ENCODE data around the gene BTBD3.

Gene BTBD3

DNA sequence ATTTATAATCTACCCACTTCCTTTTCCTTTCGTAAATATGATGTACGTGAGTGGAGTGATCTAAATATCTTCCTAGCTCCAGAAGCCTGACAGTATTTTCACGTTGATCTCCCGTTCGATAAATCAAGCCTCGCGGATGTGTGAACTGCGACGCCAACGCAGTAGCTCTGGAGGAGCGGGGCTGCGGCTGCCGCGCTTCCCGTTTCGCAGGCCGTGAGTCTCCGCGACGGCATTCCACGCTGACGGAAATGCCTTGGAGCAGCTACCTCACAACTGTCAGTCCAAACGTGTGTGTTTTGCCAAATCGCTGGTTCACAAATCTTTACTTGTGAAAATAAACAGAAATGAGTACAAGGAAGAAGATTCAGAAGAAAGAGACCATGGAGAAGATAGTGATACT lies 41.2 kb downstream of the BTBD3 start:
- no peaks in the 10 kb centered on the region for H3K36me3 ChIP-seq (ENCODE audit: control insufficient read depth in 5 of 5, insufficient read depth in 5 of 5, low read length in 5 of 5)
- peaks cover 4 to 10% (median 7%) of the 10 kb centered on the region in 5 donors for H3K9me3 ChIP-seq (ENCODE audit: control insufficient read depth in 5 of 5, low read length in 5 of 5)
- H3K27ac ChIP-seq (ENCODE audit: low read depth, low read length) = no peak overlapping the region
- no peak overlapping the region for H3K9ac ChIP-seq (ENCODE audit: low read length in 5 of 5)
- H3K4me1 ChIP-seq (ENCODE audit: control insufficient read depth in 5 of 5, insufficient read depth in 5 of 5, low read length in 5 of 5) = no peaks in the 10 kb centered on the region
- no peaks in the 10 kb centered on the region for H3K27me3 ChIP-seq (ENCODE audit: control insufficient read depth in 5 of 5, insufficient read depth in 4 of 5, low read length in 5 of 5)
- H3K4me3 ChIP-seq (ENCODE audit: low read depth in 1 of 5, low read length in 5 of 5) = no peak overlapping the region

DNA sequence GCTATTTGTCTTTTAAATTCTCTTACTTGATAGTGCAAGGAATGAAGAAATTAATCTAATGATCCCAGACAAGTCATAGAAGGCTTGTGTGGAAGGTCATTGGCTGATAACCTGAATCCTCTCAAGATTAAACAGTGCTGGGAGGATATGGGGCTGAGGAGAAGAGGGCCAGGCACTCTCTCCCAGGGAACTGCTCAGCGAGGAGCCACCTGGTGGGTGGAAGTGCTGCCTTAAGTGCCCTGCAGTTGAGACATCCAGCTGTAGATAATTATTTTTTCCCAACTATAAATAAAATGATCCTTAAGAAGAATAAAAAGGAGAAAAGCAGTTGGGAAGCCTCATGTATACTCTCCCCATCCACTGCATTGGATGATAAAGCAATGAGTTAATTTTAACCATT lies 47.9 kb downstream of the BTBD3 start:
- Histone ChIP-seq H3K9ac (ENCODE audit: low read length in 5 of 5) (no peak overlapping the region), H3K4me3 (ENCODE audit: low read depth in 1 of 5, low read length in 5 of 5) (no peak overlapping the region), H3K9me3 (ENCODE audit: control insufficient read depth in 5 of 5, low read length in 5 of 5) (no peaks in the 10 kb centered on the region), H3K4me1 (ENCODE audit: control insufficient read depth in 5 of 5, insufficient read depth in 5 of 5, low read length in 5 of 5) (no peaks in the 10 kb centered on the region), H3K36me3 (ENCODE audit: control insufficient read depth in 5 of 5, insufficient read depth in 5 of 5, low read length in 5 of 5) (no peaks in the 10 kb centered on the region), H3K27ac (ENCODE audit: low read depth, low read length) (no peak overlapping the region), H3K27me3 (ENCODE audit: control insufficient read depth in 5 of 5, insufficient read depth in 4 of 5, low read length in 5 of 5) (no peaks in the 10 kb centered on the region)

DNA sequence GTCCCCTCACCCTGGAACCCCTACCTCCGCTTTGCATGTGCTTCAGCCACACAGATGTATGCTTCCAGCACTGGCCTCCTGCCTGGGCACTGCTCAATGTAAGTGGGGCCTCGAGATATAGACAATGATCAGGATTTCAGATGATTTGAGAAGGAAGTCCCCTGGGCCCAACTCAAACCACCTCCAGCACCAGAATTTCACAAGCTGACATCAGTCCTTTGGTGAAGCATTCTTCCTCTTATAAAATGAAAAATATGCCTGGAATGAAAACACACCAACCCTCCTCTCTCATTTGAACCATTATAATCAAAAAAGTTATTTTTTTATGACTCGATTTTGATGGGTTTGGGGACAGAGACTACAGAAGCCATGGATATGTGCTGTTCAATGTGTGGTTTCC lies 48.5 kb downstream of the BTBD3 start:
- no peaks in the 10 kb centered on the region for H3K9me3 ChIP-seq (ENCODE audit: control insufficient read depth in 5 of 5, low read length in 5 of 5)
- no peak overlapping the region for H3K27ac ChIP-seq (ENCODE audit: low read depth, low read length)
- no peaks in the 10 kb centered on the region for H3K4me1 ChIP-seq (ENCODE audit: control insufficient read depth in 5 of 5, insufficient read depth in 5 of 5, low read length in 5 of 5)
- no peak overlapping the region for H3K4me3 ChIP-seq (ENCODE audit: low read depth in 1 of 5, low read length in 5 of 5)
- no peaks in the 10 kb centered on the region for H3K36me3 ChIP-seq (ENCODE audit: control insufficient read depth in 5 of 5, insufficient read depth in 5 of 5, low read length in 5 of 5)
- no peak overlapping the region for H3K9ac ChIP-seq (ENCODE audit: low read length in 5 of 5)
- H3K27me3 ChIP-seq (ENCODE audit: control insufficient read depth in 5 of 5, insufficient read depth in 4 of 5, low read length in 5 of 5) = no peaks in the 10 kb centered on the region

DNA sequence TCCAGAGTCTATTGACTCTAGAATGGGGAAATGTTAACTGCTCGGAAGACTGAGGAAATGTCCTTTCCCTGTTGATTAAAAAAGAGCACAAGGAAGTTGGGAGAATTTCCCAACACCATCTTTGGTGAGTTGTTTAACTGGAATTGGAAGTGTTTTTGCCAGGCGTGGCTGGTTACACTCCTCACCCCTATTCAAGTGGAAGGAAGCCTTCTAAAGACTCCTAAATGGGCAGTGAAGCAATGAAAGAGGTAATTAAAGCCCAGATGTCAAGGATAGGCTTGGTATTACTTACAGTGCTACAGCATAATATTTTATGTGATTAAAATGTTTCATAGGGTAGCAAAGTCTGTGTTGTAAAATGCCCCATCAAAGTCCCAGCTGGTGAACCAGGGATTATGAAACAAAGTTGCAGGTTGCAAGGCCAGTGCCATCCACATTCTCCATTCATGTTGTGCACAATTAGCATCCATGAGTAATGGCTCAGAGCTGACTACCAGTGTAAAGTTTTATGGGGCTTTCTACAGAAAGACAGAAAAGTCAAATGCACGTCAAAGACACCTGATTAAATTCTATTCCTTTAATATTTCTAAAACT lies 52.6 kb downstream of the BTBD3 start:
- no peaks in the 10 kb centered on the region for H3K4me1 ChIP-seq (ENCODE audit: control insufficient read depth in 5 of 5, insufficient read depth in 5 of 5, low read length in 5 of 5)
- H3K9ac ChIP-seq (ENCODE audit: low read length in 5 of 5) = no peak overlapping the region
- H3K4me3 ChIP-seq (ENCODE audit: low read depth in 1 of 5, low read length in 5 of 5) = no peak overlapping the region
- no peaks in the 10 kb centered on the region for H3K27me3 ChIP-seq (ENCODE audit: control insufficient read depth in 5 of 5, insufficient read depth in 4 of 5, low read length in 5 of 5)
- H3K27ac ChIP-seq (ENCODE audit: low read depth, low read length) = no peak overlapping the region
- H3K36me3 ChIP-seq (ENCODE audit: control insufficient read depth in 5 of 5, insufficient read depth in 5 of 5, low read length in 5 of 5) = no peaks in the 10 kb centered on the region
- peaks cover 0 to under 1% (median 0%) of the 10 kb centered on the region in 5 donors for H3K9me3 ChIP-seq (ENCODE audit: control insufficient read depth in 5 of 5, low read length in 5 of 5)

DNA sequence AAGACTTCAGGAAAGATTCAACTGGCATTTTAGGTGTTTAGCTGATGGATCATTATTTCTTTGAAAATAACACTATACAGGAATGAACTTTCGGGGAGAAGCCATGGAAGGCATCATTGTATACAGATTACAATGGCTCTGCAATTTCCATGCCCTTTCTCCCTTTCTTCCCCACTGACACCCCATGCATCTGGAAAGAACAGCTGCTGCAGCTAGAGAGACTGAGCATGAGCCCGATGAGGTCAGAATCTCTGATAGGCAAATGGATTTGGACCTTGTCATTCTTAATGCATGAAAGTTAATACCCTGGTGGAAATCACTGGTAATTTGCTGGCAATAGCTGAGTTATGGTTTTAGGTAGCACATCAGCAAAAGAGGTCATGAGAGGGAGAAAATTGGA lies 54.8 kb downstream of the BTBD3 start:
- no peak overlapping the region for H3K4me3 ChIP-seq (ENCODE audit: low read depth in 1 of 5, low read length in 5 of 5)
- no peak overlapping the region for H3K27ac ChIP-seq (ENCODE audit: low read depth, low read length)
- H3K9me3 ChIP-seq (ENCODE audit: control insufficient read depth in 5 of 5, low read length in 5 of 5) = peaks cover 2 to 5% (median 3%) of the 10 kb centered on the region in 5 donors
- no peaks in the 10 kb centered on the region for H3K36me3 ChIP-seq (ENCODE audit: control insufficient read depth in 5 of 5, insufficient read depth in 5 of 5, low read length in 5 of 5)
- H3K9ac ChIP-seq (ENCODE audit: low read length in 5 of 5) = no peak overlapping the region
- no peaks in the 10 kb centered on the region for H3K27me3 ChIP-seq (ENCODE audit: control insufficient read depth in 5 of 5, insufficient read depth in 4 of 5, low read length in 5 of 5)
- no peaks in the 10 kb centered on the region for H3K4me1 ChIP-seq (ENCODE audit: control insufficient read depth in 5 of 5, insufficient read depth in 5 of 5, low read length in 5 of 5)

Measured in subcutaneous abdominal adipose tissue (tissue), 5 donors.